GM18519 (cell line): ENCODE data around the gene FAF1.

Experiments
- ATAC-seq: cut with Tn5 transposase; IDR thresholded peaks from one replicate; pipeline ENCODE4 v1.9.1; 2021; ENCODE audit warnings: mild to moderate bottlenecking, moderate library complexity; ENCODE audit not compliant: unreplicated experiment, low FRiP score

The FAF1 gene

GRCh38 chr1:50393522-50394120, 566.4 kb downstream of the FAF1 start:
- ATAC-seq, result no peak
